Cerebellar cortex (tissue), 1 donor: ENCODE data around the gene MGAT4C.
A peak's percentile ranks its signal among the peaks of the same experiment; 100 is the strongest.
"Not testable (repeated sequence)": the region's sequence is repeated elsewhere in the genome, so short reads cannot be mapped to it uniquely, and the experiment has no call there.

ENCODE experiments used
- DNase-seq: peaks from one replicate; pipeline ENCODE4 v3.0.0-alpha.2; 2015; ENCODE audit warnings: low spot score

MGAT4C gene

DNA sequence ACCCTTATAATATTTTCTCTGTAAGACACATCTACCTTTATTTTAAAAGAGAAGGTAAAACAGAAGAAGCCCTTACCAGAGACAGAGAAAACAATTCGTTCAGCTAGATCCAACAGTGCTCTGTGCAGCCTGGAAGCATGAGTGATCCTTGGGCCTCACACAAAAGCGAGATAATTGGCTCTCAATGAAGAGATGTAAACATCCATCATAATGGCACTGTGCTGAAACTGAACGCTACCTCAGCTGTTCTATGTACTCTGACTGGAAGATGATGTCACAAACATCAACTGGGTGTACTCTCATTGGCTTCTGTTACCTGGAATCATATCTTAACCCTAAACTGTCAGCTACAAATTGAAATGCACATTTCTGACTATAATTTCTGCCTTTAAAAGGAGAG, at the start of gene MGAT4C:
Gene MGAT4C (minus strand): TSS at position 229 of the 400 bp plus-strand sequence.
- no peak for DNase-seq

DNA sequence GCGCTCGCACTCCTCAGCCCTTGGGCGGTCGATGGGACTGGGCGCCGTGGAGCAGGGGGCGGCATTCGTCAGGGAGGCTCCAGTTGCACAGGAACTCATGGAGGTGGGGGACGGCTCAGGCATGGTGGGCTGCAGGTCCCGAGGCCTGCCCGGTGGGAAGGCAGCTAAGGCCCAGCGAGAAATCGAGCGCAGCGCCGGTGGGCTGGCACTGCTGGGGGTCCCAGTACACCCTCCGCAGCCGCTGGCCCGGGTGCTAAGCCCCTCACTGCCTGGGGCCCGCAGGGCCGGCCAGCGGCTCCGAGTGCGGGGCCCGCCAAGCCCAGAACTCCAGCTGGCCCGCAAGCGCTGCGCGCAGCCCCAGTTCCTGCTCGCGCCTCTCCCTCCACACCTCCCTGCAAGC, 40.2 kb upstream of the MGAT4C start:
- DNase-seq, result not testable (repeated sequence)

DNA sequence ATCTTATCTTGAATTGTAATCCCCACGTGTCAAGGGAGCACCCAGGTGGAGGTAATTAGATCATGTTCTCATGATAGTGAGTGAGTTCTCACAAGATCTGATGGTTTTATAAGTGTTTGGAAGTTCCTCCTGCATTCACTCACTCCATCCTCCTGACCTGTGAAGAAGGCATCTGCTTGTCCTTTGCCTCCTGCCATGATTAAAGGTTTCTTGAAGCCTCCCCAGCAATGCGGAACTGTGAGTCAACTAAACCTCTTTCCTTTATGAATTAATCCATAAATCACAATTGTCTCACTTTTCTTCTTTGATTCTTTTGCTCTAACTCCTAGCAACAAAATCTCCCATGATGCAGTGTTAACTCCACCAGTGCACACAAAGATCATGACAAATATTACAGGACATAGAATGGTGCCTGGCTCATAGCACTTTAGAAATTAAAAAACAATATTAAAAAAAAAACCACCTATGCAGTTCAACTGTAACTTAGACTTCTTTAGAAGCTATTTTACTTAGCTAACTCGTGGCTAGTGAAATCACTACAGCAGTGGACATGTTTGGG, 37.6 kb upstream of the MGAT4C start:
- DNase-seq, result no peak

DNA sequence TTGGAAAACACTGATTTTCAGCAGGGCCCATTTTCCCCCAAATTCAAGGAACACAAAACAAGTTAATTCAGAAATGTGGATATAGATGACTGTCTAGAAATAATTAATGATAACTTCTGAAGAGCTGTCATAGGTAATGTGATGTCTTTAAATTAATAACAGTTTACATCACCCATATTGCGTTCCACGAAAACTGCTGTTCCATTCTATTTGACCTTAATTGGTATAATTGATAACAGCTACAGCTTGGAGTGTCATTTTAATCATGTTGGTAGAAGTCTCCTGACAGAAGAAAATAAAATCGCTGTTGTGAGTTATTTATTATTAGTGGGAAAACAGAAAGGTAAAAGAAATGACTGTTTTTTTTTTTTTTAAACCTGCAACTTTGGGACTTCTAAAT, 36.3 kb upstream of the MGAT4C start:
- DNase-seq, result no peak

DNA sequence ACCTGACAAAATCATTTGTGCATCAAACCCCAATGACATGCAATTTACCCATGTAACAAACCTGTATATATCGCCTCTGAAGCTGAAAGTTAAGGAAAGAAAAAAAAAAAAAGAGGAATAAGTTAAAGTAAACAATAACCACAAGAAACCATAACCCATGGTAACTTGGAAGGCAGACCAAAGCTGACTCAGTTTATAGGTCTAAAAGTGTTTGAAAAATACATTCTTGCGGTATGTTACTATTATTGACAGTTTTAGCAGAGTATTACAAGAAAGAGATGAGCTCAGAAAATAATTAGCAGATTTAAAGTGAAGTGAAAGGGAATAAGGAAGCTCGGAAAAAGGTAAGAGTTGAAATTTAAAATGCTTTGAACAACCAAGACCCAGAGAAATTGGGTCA, 34.4 kb upstream of the MGAT4C start:
- DNase-seq, result no peak

DNA sequence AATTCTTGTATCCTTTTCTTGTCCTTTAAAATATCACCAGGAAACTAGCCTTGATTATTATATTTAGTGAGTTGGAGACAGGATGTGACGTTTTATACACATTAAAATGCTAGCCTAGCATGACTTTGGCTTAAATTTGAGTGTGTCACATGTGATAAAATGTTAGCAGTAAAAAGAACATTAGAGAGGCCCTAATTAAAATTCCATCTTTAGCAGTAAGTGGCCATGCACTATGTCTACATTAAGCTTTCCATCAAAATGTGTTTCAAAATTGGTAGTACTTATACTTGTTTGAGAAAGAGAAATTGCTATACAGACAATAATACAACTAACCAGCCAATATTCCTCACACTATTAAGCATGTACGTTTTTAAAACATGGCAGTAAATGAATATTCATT, 29.9 kb upstream of the MGAT4C start:
- DNase-seq, result no peak

DNA sequence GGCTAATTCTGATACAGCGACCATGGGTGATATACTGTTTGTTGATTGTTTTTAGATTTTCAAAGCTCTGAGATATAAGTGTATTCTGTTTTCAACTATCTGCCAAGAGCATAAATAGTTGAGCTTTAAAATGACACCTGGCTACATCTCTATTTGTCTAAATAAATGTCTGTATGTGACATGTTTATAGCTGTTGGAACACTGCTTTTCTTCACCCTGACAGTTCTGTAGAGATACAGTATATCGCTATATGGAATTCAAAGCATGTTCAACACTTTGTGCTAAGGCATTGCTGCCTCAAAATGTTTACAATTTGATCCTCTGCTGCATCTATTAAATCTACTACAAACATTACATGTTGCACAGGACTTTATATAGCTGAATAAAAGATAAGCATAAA, 27.4 kb upstream of the MGAT4C start:
- DNase-seq, result no peak

DNA sequence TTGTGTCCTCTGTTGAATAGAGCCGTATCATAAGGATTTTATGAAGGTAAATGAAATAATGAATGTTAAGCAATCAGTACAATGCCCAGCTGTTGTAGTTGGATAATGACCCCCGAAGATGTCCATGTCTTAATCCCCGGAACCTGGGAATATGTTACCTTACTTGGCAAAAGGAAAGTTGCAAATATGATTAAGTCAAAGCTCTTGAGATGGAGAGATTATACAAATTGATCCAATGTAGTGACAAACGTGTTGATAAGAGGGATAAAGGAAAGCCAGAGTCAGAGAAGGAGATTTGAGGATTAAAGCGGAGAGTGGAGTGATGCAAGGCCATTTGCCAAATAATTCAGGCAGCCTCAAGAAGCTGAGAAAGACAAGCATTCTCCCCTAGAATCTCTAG, 19.2 kb upstream of the MGAT4C start:
- no peak for DNase-seq

DNA sequence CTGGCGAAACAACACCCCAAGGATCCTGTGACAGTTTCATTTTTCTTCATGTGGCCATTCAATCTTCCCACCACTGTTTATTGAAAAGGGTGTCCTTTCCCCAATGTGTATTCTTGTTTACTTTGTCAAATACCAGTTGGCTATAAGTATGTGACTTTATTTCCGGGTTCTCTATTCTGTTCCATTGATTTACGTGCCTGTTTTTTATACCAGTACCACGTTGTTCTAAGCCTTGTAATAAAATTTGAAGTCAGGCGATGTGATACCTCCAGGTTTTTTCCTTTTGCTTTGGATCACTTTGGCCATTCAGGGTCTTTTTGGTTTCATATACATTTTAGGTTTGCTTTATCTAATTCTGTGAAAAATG, 9.1 kb upstream of the MGAT4C start:
- DNase-seq, result no peak

DNA sequence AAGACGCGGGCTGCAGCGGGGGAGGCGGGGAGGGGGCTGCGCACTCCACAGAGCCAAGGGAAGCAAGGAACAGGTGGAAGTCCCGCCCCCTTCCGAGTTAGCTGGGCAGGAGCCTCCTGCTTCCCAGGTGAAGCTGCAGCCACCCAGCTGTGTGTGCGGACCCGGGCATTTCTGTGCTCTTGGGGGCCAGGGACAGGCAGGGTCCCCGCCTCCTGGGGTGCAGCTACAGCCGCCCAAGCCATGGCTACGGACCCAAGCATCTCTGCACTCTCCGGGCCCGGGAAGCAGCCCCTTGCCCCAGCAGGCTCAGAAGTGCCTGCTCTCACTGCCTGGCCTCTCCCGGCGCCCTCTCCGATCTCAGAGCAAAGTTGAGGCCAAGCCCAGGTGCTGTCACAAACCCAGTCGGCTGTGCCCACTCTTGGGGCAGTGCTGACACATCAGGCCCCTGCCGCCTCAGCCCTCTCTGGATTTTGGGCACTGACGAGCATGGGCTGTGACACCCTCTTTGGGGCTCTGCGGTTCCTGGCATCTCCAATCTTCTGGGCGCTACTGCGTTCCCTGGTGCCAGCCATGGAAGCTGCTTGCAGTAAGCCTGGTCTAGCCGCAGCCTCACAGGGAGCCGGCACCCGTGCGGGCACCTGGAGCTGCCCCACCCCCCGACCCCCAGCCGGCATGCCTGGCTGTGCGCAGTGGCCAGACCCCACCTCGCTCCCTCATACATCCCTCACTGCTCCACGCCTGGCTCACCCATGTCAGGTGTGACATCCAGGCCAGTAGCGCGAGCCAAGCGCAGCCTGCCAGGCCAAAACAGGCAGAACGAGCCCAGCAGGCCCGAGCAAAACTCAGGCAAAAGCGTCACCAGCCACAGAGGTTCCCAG, 8.5 kb upstream of the MGAT4C start:
- DNase-seq, result no peak

DNA sequence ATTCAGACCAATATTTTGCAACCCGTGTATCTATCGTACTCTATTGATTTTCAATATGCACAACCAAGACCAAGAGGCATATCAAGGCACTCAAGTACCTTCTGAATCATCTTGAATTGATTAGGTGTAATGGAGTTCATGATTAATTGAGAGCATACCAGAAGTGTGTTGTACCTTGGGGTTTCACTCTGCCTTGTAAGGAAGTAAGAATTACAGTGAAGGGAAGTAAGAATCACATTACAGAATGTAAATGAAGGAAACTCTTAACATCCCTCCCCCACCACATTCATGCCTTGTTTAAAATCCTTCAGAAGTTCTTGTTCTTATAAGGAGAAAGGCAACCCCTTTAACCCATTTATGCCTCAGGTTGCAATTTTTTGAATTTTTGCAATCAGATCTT, 5.4 kb upstream of the MGAT4C start:
- DNase-seq, result no peak

DNA sequence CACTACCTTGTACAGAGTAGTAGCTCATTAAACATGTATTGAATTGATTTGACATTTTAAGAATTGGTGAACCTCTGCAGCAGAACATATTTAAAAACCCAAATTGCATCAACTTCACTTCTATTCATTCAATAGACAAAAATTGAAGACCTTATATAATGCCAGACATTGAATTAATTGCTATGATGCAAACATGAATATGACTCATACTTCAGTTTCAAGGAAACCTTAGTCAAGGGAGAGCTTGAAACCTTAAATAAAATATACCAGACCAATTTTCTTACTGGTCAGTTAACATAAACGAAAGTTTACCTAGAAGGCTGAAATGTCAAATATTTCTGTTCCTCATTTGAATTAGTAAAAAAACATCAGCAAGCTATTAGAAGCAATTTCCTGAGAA, 5.0 kb upstream of the MGAT4C start:
- no peak for DNase-seq

DNA sequence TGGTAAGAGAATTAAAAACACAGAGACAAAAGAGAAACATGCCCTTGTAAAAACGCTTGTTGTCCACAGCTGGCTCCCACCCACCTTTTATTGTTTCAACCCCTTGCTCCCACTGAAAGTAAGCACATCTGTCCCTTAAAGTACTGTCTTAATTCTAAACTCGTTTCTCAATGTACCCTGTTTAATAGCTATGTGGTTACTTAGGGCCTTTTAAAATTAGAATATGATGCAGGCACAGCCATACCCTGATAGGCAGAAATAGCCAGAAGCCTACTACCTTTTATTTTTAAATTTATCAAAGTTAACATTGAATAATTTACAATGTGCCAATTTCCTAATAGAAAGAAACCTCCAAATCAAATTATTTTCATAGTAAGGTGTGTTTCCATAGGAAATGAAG, 4.0 kb upstream of the MGAT4C start:
- no peak for DNase-seq

DNA sequence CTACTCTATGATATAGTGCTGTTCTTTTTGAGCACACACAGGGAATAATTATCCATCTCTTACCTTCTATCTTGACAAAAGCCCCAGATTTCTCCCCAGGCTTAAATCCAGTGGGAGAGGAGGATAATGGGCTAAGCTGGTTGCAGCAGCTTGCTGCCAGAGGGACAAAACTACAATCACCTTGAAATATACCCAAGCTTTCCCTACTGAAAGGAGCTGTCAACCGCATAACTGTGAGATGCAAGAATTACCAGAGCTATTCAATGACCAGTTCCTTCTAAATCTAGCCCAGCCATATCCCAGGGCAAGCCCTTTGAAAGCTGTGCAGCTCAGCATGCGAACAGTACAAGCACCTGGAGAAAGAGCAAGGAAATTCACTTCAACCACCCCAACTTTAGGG, 943 bp upstream of the MGAT4C start:
- peak; percentile 9 for DNase-seq

DNA sequence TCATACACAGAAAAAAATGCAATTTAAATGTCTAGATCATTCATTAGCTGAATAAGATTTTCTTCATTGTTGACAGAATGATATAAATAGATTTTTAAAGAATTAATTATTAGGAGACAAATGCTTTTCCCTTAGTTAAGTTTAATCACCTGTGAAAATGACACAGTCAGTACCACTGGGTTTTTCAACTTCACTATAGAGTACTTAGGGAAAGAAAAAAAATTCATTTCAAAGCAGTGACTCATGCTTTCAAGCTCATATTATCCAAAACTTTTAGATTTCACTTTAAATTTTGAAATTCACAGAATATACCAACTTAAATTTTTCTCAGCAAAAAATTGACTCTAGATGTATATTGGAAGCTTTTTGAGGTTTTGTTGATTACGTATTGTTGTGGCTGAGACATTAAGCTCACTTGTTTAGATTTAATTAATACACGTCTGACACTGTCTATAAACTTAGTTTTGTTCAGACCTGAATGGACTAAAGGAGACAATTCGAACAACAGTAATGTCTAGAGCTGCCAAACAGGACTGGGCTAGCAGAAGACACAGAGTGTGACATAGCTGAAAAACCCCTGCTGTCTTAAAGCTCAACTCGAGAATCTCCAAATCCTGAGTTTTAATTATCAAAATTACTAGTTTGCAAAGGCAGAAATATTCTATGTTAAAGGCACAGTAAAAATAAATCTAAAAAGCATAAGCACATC, 1.6 kb downstream of the MGAT4C start:
- DNase-seq, result no peak

DNA sequence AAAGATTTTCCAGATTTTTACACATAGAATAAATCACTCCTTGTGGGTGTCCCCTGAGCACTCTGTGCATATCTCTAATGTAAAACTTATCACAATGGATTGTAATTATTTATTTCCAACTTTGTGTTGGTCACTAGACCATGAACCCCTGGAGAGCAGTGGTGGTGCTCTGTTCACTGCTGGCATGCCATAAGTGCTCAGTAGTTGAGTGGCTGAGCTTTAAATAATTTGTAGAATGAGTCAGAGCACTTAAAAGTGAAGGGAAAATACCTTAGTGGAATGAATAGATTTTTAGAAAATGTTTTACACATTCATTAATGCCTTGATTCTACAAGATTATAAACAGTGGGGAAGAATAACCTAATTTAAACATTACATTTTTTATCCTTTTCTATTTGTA, 6.3 kb downstream of the MGAT4C start:
- no peak for DNase-seq

DNA sequence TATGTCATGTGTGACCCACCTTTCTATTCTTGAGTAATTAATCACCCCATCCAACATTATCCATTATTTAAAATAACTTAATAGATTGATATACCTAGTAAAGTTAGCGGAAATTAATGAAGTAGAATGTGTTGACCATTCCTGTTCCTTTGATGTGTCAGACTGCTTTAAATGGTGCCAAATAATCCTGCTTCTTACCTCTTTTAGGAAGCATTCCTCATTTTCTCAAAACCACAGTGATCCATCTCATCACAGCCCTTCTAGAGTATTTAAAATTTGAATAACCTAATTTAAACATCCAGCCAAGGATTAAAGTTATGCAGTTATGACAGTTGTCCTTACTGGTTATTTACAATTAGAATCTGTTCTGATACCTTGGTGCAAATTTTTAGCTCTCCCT, 6.9 kb downstream of the MGAT4C start:
- DNase-seq, result no peak

DNA sequence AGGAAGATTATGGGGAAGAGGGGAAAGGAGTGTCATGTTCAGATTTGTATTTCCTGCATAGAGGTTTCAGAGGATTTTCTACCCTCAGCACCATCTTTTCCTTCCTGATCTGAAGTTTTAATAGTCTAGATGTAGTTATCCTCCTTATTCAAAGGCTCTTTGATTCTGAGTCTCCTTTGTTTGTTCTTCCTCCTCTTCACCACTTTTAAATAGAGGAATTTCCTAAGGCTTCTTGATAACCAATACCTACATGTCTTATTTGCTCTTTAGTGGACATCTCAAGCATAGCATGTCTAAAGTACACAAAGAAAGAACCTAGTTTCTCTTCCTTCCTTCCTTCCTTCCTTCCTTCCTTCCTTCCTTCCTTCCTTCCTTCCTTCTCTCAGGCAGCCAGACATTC, 8.3 kb downstream of the MGAT4C start:
- DNase-seq, result no peak

DNA sequence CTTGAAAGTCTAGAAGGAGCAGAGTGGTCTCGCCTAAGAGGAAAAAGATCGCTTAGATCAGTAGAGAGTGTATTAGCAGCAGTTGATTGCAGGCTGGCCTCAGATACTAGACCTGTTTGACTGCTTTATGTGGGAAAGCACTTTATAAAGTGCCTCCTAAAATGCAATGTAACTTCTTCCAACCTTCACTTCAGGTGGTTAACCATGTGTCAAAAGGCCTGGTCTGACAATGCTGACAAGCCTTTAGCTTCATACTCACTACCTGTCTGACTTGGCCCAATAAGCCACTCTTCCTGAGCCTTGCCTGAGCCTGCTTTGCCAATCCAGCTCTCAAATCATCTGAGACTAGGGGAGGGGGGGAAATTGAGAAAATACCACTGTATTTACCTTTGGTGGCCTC, 14.6 kb downstream of the MGAT4C start:
- no peak for DNase-seq

DNA sequence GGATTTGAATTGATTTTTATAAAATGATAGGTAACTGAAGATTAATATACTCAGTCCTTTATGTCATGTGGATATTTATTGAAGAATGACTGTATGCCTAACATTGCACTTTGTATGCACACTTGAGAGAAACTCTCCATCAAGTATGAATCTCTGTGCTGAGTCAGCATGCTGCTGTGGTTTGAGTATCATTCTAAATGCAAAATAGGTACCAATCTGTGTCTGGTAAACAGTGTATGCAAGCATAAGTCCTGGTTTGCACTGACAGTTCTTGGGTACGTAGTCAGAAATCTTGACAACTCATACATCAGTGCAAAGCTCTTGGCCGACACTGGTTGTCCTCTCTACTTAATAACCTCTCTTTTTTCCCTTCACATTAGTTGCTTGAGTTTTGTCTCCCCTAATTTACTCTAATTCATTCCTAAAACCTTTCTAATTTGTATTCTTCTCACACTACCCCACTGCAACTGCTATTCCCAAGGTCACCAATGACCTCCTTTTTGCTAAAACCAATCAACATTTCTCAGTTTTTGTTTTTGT, 21.8 kb downstream of the MGAT4C start:
- no peak for DNase-seq

DNA sequence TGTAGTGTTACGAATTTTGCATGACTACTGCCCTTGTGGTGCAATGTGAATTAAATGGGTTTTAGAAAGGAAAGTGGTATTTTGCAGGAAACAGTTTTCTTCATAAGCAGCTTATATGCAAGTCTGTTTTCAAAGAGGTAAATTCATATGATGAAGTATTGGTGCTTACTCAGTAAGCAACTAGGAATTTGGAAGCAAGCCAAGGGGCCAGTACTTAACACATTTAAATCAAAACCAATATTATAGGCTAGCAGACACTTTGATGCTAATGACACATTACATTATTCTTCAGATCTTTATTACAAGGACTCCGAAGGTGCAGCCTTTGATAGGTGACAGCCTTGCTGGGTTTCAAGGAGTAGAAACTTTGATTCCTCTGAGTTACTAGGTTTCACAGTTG, 23.1 kb downstream of the MGAT4C start:
- no peak for DNase-seq

DNA sequence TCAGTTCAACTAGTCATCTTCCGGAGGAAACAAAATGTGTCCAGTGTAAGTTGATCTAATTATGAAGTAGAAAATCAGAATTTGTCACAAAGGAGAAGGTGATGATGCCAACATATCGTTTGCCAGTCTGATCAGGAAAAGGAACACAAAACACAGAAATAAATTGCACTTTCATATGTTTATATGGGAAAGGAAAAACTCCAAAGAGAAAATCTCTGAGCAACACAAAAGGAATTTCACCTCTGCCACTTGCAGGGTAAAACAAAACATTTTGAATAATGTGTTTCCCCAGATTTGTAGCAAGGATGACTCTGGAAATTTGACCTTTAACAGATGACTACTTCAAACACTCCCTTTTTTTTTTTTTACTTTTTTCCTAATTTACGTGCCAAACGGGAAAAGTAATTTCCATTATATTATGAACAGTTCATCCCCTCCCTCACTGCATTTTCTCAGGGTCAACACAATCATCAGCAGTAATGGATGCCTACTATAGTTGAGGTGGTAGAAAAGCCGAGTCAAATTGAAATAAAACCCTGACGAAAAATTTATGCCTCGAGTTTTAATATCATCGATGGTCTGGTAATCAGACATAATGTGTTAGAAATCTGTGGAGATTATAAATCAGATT, 25.6 kb downstream of the MGAT4C start:
- no peak for DNase-seq

DNA sequence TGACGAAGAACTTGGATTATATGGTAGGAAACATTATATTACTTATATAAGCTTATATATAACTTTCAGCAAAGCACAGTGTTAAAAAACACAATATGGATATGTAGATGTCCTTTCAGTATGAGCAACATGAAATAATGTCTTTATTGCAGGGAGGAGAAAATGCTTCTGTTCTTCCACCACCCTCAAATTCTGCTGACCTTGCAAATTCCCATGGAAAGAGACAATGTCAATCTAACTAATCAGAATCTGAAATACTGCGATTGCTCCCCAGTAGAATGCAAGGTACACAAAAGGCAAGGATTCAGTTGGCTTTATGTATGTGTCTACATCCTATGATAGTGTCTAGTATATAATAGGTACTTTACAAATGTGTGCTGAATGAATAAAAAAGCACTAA, 26.4 kb downstream of the MGAT4C start:
- DNase-seq, result no peak
